DND-41 (cell line): ENCODE data around the gene SH3RF3.

Experiments used
- ATAC-seq: fragments of 200-7000 bp; cut with Tn5 transposase; 3 replicates; pipeline ENCODE4 v1.9.1; 2021; ENCODE audit warnings: low read depth; ENCODE audit not compliant: insufficient read depth
- DNase-seq: peaks from one replicate; pipeline ENCODE4 v3.0.0-alpha.2; 2020
- H2AFZ ChIP-seq: 2 replicates; pipeline ENCODE4 v1.6.0; 2012; ENCODE audit warnings: low read depth, low read length
- H3K27ac ChIP-seq: 2 replicates; pipeline ENCODE4 v1.5.1; 2012; ENCODE audit warnings: low read length, inconsistent platforms
- H3K27me3 ChIP-seq: fragments of 200-600 bp; sonication (generic); 2 replicates; pipeline ENCODE4 v1.6.0; 2012; ENCODE audit warnings: low read length, mild to moderate bottlenecking, inconsistent platforms; ENCODE audit not compliant: insufficient read depth, poor library complexity
- H3K36me3 ChIP-seq: 2 replicates; pipeline ENCODE4 v1.5.1; 2012; ENCODE audit warnings: low read length, inconsistent platforms; ENCODE audit not compliant: insufficient read depth
- H3K4me1 ChIP-seq: 2 replicates; pipeline ENCODE4 v1.5.1; 2012; ENCODE audit warnings: mild to moderate bottlenecking, low read length; ENCODE audit not compliant: insufficient read depth
- H3K4me2 ChIP-seq: 2 replicates; pipeline ENCODE4 v1.6.0; 2012; ENCODE audit warnings: mild to moderate bottlenecking, moderate library complexity, low read length, inconsistent platforms; ENCODE audit not compliant: insufficient read depth
- H3K4me3 ChIP-seq, 2 experiments: fragments of 200-600 bp in 1 of 2; shearing (Covaris generic) in 1 of 2; 2 replicates each; pipeline ENCODE4 v1.5.1; 2012 to 2016; ENCODE audit warnings: inconsistent platforms in 2 of 2, low read length in 2 of 2, mild to moderate bottlenecking in 2 of 2, low read depth in 1 of 2, moderate library complexity in 1 of 2
- H3K79me2 ChIP-seq: 2 replicates; pipeline ENCODE4 v1.6.0; 2012; ENCODE audit warnings: low read length, inconsistent platforms; ENCODE audit not compliant: insufficient read depth
- H3K9ac ChIP-seq: 2 replicates; pipeline ENCODE4 v1.6.0; 2012; ENCODE audit warnings: low read depth, mild to moderate bottlenecking, inconsistent platforms, low read length, moderate library complexity
- H3K9me3 ChIP-seq: 2 replicates; pipeline ENCODE4 v1.5.1; 2012; ENCODE audit warnings: low read length, moderate library complexity, mild to moderate bottlenecking, inconsistent platforms; ENCODE audit not compliant: insufficient read depth, severe bottlenecking
- H4K20me1 ChIP-seq: 2 replicates; pipeline ENCODE4 v1.6.0; 2012; ENCODE audit warnings: low read length; ENCODE audit not compliant: insufficient read depth
- CTCF ChIP-seq: IDR thresholded peaks from 2 replicates; pipeline ENCODE4 v1.5.1; 2012; ENCODE audit warnings: borderline replicate concordance, low read length, moderate library complexity, mild to moderate bottlenecking; ENCODE audit not compliant: poor library complexity, severe bottlenecking; ENCODE audit errors: extremely low read depth
- EZH2 ChIP-seq: IDR thresholded peaks from 3 replicates; pipeline ENCODE4 v1.6.1; 2012; ENCODE audit warnings: borderline replicate concordance, low read depth, mild to moderate bottlenecking, moderate library complexity, low read length, inconsistent platforms; ENCODE audit not compliant: severe bottlenecking

SH3RF3 gene

GRCh38 chr2:109498906-109499305 lies 369.9 kb downstream of the SH3RF3 start:
- Histone ChIP-seq H2AFZ (no peak overlapping the region), H4K20me1 (no peaks in the 10 kb centered on the region; the same call in none of the 2 replicates), H3K4me3 (no peak overlapping the region), H3K27me3 (no peaks in the 10 kb centered on the region), H3K4me1 (no peaks in the 10 kb centered on the region), H3K9ac (no peak overlapping the region), H3K27ac (no peak overlapping the region), H3K4me2 (no peak overlapping the region), H3K79me2 (no peaks in the 10 kb centered on the region), H3K36me3 (no peaks in the 10 kb centered on the region), H3K9me3 (no peaks in the 10 kb centered on the region)
- no peak for ATAC-seq
- no peak for TF ChIP-seq EZH2
- no peak for TF ChIP-seq CTCF
- no peak for DNase-seq

GRCh38 chr2:109499566-109499965 lies 370.6 kb downstream of the SH3RF3 start:
- ATAC-seq (no peak), DNase-seq (no peak)
- Histone ChIP-seq H3K9ac (no peak overlapping the region), H3K9me3 (no peaks in the 10 kb centered on the region), H2AFZ (no peak overlapping the region), H3K4me2 (no peak overlapping the region), H3K79me2 (no peaks in the 10 kb centered on the region), H4K20me1 (no peaks in the 10 kb centered on the region; the same call in none of the 2 replicates), H3K4me1 (no peaks in the 10 kb centered on the region), H3K4me3 (no peak overlapping the region), H3K27ac (no peak overlapping the region), H3K36me3 (no peaks in the 10 kb centered on the region), H3K27me3 (no peaks in the 10 kb centered on the region)
- TF ChIP-seq CTCF: no peak
- no peak for TF ChIP-seq EZH2

GRCh38 chr2:109500910-109501309 lies 371.9 kb downstream of the SH3RF3 start:
- DNase-seq (no peak), ATAC-seq (no peak)
- H3K4me3 ChIP-seq: no peak overlapping the region
- no peaks in the 10 kb centered on the region for H3K79me2 ChIP-seq
- H3K9me3 ChIP-seq: no peaks in the 10 kb centered on the region
- H3K4me1 ChIP-seq: no peaks in the 10 kb centered on the region
- no peak overlapping the region for H3K27ac ChIP-seq
- no peak for TF ChIP-seq CTCF
- TF ChIP-seq EZH2: no peak
- H2AFZ ChIP-seq: no peak overlapping the region
- no peak overlapping the region for H3K4me2 ChIP-seq
- H4K20me1 ChIP-seq: no peaks in the 10 kb centered on the region; the same call in none of the 2 replicates
- H3K9ac ChIP-seq: no peak overlapping the region
- H3K36me3 ChIP-seq: no peaks in the 10 kb centered on the region
- no peaks in the 10 kb centered on the region for H3K27me3 ChIP-seq

GRCh38 chr2:109501461-109501860 lies 372.5 kb downstream of the SH3RF3 start:
- Histone ChIP-seq H3K27ac (no peak overlapping the region), H3K36me3 (no peaks in the 10 kb centered on the region)
- TF ChIP-seq CTCF (no peak), EZH2 (no peak)

More at GRCh38 chr2:109501461-109501860, 372.5 kb downstream of the SH3RF3 start:
- H2AFZ ChIP-seq: no peak overlapping the region
- no peaks in the 10 kb centered on the region for H3K27me3 ChIP-seq
- no peak for DNase-seq
- no peaks in the 10 kb centered on the region for H3K4me1 ChIP-seq
- no peaks in the 10 kb centered on the region for H3K9me3 ChIP-seq
- no peak overlapping the region for H3K9ac ChIP-seq
- no peaks in the 10 kb centered on the region for H3K79me2 ChIP-seq
- ATAC-seq: no peak
- no peak overlapping the region for H3K4me3 ChIP-seq
- H3K4me2 ChIP-seq: no peak overlapping the region
- H4K20me1 ChIP-seq: no peaks in the 10 kb centered on the region; the same call in none of the 2 replicates
